Measurements from ENCODE around the gene SLAMF1. TPM values are rescaled to one million over a fixed set of nuclear protein-coding genes. Genes with fewer than 3 reads are reported as not detected.

The SLAMF1 gene
- total RNA-seq, 3 donors from 2014 or later (not counting 1 experiment from before 2014, with no cell fraction given): 1.1 to 3.5 (median 2.1) TPM

DNA sequence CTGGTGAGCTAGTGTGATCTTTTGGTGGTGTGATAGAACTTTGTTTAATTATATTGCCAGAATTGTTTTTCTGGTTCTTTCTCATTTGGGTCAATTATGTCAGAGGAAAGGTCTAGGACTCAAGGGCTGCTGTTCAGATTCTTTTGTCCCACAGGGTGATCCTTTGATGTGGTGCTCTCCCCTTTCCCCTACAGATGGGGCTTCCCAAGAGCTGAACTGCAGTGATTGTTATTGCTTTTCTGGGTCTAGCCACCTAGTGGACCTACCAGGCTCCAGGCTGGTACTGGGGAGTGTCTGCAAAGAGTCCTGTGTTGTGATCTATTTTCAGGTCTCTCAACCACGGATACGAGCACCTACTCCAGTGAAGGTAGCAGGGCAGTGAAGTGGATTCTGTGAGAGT is 41.6 kb downstream of the SLAMF1 start:
- H3K9me3 ChIP-seq (ENCODE audit: control insufficient read depth, insufficient read depth, low read length): no peaks in the 10 kb centered on the region
- H3K4me1 ChIP-seq (ENCODE audit: control insufficient read depth, insufficient read depth, low read length): peaks cover 12% of the 10 kb centered on the region
- H3K4me3 ChIP-seq (ENCODE audit: low read length): no peak overlapping the region
- no peaks in the 10 kb centered on the region for H3K36me3 ChIP-seq (ENCODE audit: control insufficient read depth, insufficient read depth, low read length)
- H3K9me3 Mint-ChIP-seq: peaks cover 3 to 4% of the 10 kb centered on the region in 2 donors
- peaks cover 11 to 12% of the 10 kb centered on the region in 2 donors for H3K4me1 Mint-ChIP-seq
- no peak overlapping the region for H3K4me3 Mint-ChIP-seq
- WGBS (ENCODE audit: insufficient coverage): 93% methylated on average over 2 of the region's 2 CpGs
- peaks cover 43% of the 10 kb centered on the region for H3K36me3 Mint-ChIP-seq
- no peaks in the 10 kb centered on the region for H3K27me3 Mint-ChIP-seq (ENCODE audit: low read depth in 2 of 2)
- H3K27ac Mint-ChIP-seq: peak overlapping the region in 1 of 2 donors; percentile 84
- intact Hi-C loops (cut with micrococcal nuclease): no loop called here
- H3K27me3 ChIP-seq (ENCODE audit: control insufficient read depth, insufficient read depth, low read length): no peaks in the 10 kb centered on the region
- TF ChIP-seq, protein P1, sequence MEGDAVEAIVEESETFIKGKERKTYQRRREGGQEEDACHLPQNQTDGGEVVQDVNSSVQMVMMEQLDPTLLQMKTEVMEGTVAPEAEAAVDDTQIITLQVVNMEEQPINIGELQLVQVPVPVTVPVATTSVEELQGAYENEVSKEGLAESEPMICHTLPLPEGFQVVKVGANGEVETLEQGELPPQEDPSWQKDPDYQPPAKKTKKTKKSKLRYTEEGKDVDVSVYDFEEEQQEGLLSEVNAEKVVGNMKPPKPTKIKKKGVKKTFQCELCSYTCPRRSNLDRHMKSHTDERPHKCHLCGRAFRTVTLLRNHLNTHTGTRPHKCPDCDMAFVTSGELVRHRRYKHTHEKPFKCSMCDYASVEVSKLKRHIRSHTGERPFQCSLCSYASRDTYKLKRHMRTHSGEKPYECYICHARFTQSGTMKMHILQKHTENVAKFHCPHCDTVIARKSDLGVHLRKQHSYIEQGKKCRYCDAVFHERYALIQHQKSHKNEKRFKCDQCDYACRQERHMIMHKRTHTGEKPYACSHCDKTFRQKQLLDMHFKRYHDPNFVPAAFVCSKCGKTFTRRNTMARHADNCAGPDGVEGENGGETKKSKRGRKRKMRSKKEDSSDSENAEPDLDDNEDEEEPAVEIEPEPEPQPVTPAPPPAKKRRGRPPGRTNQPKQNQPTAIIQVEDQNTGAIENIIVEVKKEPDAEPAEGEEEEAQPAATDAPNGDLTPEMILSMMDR (IDR thresholded peaks at IDR 0.05): no peak
- ATAC-seq (no peak), DNase-seq (peak in 1 of 2 donors; percentile 37)
- H3K27ac ChIP-seq (ENCODE audit: low read length): no peak overlapping the region

DNA sequence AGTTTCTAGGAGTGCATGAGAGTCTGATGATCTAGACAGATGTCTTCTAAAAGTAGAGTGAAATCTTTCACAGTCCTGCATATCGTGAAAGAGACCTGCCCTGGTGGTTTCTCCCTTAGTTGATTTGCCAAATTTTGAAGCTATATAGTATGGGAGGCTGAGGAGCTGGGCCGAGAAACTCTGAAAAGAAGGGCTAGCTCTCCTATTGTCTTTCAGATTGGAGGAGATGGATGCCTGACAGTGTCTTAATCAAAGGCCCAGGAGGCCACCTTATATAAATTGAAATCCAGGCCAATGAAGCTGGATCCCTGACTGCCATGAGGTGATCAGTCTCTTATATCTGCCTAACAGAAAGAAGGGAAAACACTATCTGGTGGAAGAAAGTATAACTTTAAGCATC is 49.1 kb downstream of the SLAMF1 start:
- TF ChIP-seq, protein P1 (IDR thresholded peaks at IDR 0.05): no peak
- Mint-ChIP-seq H3K27me3 (ENCODE audit: low read depth in 2 of 2) (peaks cover 0 to 2% of the 10 kb centered on the region in 2 donors), H3K4me1 (no peaks in the 10 kb centered on the region), H3K36me3 (peaks cover 27% of the 10 kb centered on the region), H3K9me3 (peaks cover 5 to 9% of the 10 kb centered on the region in 2 donors), H3K27ac (no peak overlapping the region), H3K4me3 (no peak overlapping the region)
- 88% methylated on average over 2 of the region's 2 CpGs for WGBS (ENCODE audit: insufficient coverage)
- no peak for ATAC-seq
- Histone ChIP-seq H3K36me3 (ENCODE audit: control insufficient read depth, insufficient read depth, low read length) (no peaks in the 10 kb centered on the region), H3K9me3 (ENCODE audit: control insufficient read depth, insufficient read depth, low read length) (no peaks in the 10 kb centered on the region), H3K27me3 (ENCODE audit: control insufficient read depth, insufficient read depth, low read length) (no peaks in the 10 kb centered on the region), H3K4me3 (ENCODE audit: low read length) (no peak overlapping the region), H3K4me1 (ENCODE audit: control insufficient read depth, insufficient read depth, low read length) (no peaks in the 10 kb centered on the region), H3K27ac (ENCODE audit: low read length) (no peak overlapping the region)
- DNase-seq: no peak
- intact Hi-C loops (cut with micrococcal nuclease): no loop called here

DNA sequence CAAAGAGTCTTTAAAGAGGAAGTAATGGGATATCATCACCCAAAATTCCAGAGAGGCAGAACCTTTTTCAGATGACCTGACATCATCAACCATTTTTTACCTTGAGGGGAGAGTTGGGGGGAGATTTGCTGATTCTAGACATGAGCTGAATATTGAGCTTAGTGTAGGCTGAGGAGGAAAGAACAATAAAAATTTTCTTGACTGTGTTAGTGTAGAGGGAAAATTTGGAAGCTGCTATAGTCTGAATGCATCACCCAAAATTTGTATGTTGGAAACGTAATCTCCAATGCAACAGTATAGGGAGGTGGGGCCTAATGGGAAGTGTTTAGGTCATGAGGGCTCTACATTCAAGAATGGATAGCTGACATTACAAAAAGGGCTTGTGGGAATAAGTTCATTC is 49.8 kb downstream of the SLAMF1 start:
- Mint-ChIP-seq H3K4me3 (no peak overlapping the region), H3K36me3 (peaks cover 28% of the 10 kb centered on the region)
- intact Hi-C loops (cut with micrococcal nuclease): no loop called here

More for the DNA sequence above, 49.8 kb downstream of the SLAMF1 start:
- Mint-ChIP-seq H3K27me3 (ENCODE audit: low read depth in 2 of 2) (peaks cover 0 to 2% of the 10 kb centered on the region in 2 donors), H3K9me3 (peaks cover 5 to 9% of the 10 kb centered on the region in 2 donors), H3K4me1 (no peaks in the 10 kb centered on the region), H3K27ac (no peak overlapping the region)
- TF ChIP-seq, protein P1 (IDR thresholded peaks at IDR 0.05): no peak
- ATAC-seq (no peak), DNase-seq (no peak)
- no peaks in the 10 kb centered on the region for H3K4me1 ChIP-seq (ENCODE audit: control insufficient read depth, insufficient read depth, low read length)
- no peaks in the 10 kb centered on the region for H3K36me3 ChIP-seq (ENCODE audit: control insufficient read depth, insufficient read depth, low read length)
- no peak overlapping the region for H3K27ac ChIP-seq (ENCODE audit: low read length)
- H3K27me3 ChIP-seq (ENCODE audit: control insufficient read depth, insufficient read depth, low read length): no peaks in the 10 kb centered on the region
- no peaks in the 10 kb centered on the region for H3K9me3 ChIP-seq (ENCODE audit: control insufficient read depth, insufficient read depth, low read length)
- 93% methylated on average over 1 of the region's 1 CpG for WGBS (ENCODE audit: insufficient coverage)
- no peak overlapping the region for H3K4me3 ChIP-seq (ENCODE audit: low read length)
